Neural progenitor cell (in vitro differentiated cells): ENCODE data around the gene ANKRD12.

Experiments
- EZH2 ChIP-seq: fragments of 200-600 bp; sonication (generic); IDR thresholded peaks from 2 replicates; pipeline ENCODE4 v1.6.1; 2017; ENCODE audit warnings: antibody characterized with exemption, mild to moderate bottlenecking, moderate library complexity
- EZH2phosphoT487 ChIP-seq: fragments of 200-600 bp; sonication (generic); IDR thresholded peaks from 2 replicates; pipeline ENCODE4 v1.6.1; 2017; ENCODE audit warnings: antibody characterized with exemption
- TF ChIP-seq, protein P1 (sequence below): fragments of 200-600 bp; sonication (generic); IDR thresholded peaks from 2 replicates; pipeline ENCODE4 v1.5.1; 2017; ENCODE audit warnings: antibody characterized with exemption, mild to moderate bottlenecking

DNA sequence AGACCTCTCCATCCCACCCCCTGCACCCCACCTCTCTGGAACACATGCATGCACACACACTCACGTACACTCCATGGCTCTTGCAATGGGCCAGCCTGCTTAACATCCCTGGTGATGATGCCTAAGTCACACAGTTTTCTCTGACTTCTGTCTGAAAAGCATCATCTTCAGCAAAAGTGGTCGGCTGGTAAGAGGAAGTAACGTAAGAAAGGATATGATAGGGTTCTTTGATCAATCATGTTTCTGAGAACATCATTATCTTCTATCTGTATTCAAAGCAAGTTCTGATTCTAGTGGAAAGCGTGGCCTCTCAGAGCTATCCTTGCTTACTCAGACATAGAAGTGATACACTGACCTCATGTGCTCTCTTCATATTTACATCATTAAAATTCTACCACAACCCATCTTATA, 45.5 kb upstream of the ANKRD12 start:
- TF ChIP-seq EZH2phosphoT487 (no peak), EZH2 (no peak)
- TF ChIP-seq, protein P1, sequence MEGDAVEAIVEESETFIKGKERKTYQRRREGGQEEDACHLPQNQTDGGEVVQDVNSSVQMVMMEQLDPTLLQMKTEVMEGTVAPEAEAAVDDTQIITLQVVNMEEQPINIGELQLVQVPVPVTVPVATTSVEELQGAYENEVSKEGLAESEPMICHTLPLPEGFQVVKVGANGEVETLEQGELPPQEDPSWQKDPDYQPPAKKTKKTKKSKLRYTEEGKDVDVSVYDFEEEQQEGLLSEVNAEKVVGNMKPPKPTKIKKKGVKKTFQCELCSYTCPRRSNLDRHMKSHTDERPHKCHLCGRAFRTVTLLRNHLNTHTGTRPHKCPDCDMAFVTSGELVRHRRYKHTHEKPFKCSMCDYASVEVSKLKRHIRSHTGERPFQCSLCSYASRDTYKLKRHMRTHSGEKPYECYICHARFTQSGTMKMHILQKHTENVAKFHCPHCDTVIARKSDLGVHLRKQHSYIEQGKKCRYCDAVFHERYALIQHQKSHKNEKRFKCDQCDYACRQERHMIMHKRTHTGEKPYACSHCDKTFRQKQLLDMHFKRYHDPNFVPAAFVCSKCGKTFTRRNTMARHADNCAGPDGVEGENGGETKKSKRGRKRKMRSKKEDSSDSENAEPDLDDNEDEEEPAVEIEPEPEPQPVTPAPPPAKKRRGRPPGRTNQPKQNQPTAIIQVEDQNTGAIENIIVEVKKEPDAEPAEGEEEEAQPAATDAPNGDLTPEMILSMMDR, result no peak
